GM21367 (cell line): ENCODE data around the gene TRAF2.

Experiments
- ATAC-seq: cut with Tn5 transposase; IDR thresholded peaks from one replicate; pipeline ENCODE4 v1.9.1; 2021; ENCODE audit not compliant: unreplicated experiment

Gene TRAF2

GRCh38 chr9:136946228-136947027 lies 60.1 kb downstream of the TRAF2 start:
- no peak for ATAC-seq

GRCh38 chr9:136947028-136947891 lies 60.9 kb downstream of the TRAF2 start:
- ATAC-seq = no peak

GRCh38 chr9:136947955-136948510 lies 61.7 kb downstream of the TRAF2 start:
- no peak for ATAC-seq

- ATAC-seq = no peak
These were observed 63.0 kb downstream of the TRAF2 start for GRCh38 chr9:136949239-136949816.

- ATAC-seq = peak; percentile 63
These were observed 63.7 kb downstream of the TRAF2 start for GRCh38 chr9:136949817-136950655.

GRCh38 chr9:136950656-136951276 lies 64.5 kb downstream of the TRAF2 start:
- ATAC-seq = no peak

- ATAC-seq = no peak
These were observed 65.4 kb downstream of the TRAF2 start, which contains the start of gene LCN12 for GRCh38 chr9:136951541-136952320. TSS of gene LCN12 (plus strand) at chr9:136952273. CDS start at chr9:136952328, 55 bp downstream.

- ATAC-seq = no peak
These were observed 66.1 kb downstream of the TRAF2 start for GRCh38 chr9:136952321-136952850.

- no peak for ATAC-seq
These were observed 66.8 kb downstream of the TRAF2 start for GRCh38 chr9:136952876-136953770.

GRCh38 chr9:136953771-136954269 lies 67.5 kb downstream of the TRAF2 start:
- no peak for ATAC-seq

- ATAC-seq = no peak
These were observed 68.2 kb downstream of the TRAF2 start for GRCh38 chr9:136954270-136955083.

GRCh38 chr9:136955202-136955942 lies 69.1 kb downstream of the TRAF2 start:
- no peak for ATAC-seq

- ATAC-seq = no peak
These were observed 69.6 kb downstream of the TRAF2 start for GRCh38 chr9:136955943-136956335.

GRCh38 chr9:136956604-136957003 lies 70.3 kb downstream of the TRAF2 start:
- no peak for ATAC-seq

- ATAC-seq = no peak
These were observed 71.1 kb downstream of the TRAF2 start for GRCh38 chr9:136957461-136957860.

- ATAC-seq = no peak
These were observed 71.6 kb downstream of the TRAF2 start for GRCh38 chr9:136957901-136958300.
